GM18951 (cell line): ENCODE measurements around the gene KRTAP10-9.
"Not testable (repeated sequence)": the region's sequence is repeated elsewhere in the genome, so short reads cannot be mapped to it uniquely, and the experiment has no call there.

ENCODE experiments used
- POLR2A ChIP-seq: IDR thresholded peaks from 4 replicates; pipeline ENCODE4 v1.6.1; 2011; ENCODE audit warnings: mild to moderate bottlenecking; ENCODE audit not compliant: insufficient read length, insufficient read depth; ENCODE audit errors: extremely low read depth
- in situ Hi-C: fragments of 300-500 bp; cut with MboI; formaldehyde crosslinking; loops from one replicate; pipeline ENCODE4 v1.12.0; 2022; ENCODE audit warnings: low sequenced_read_pairs, mixed read lengths, inconsistent platforms; ENCODE audit not compliant: unreplicated experiment

The KRTAP10-9 gene

DNA sequence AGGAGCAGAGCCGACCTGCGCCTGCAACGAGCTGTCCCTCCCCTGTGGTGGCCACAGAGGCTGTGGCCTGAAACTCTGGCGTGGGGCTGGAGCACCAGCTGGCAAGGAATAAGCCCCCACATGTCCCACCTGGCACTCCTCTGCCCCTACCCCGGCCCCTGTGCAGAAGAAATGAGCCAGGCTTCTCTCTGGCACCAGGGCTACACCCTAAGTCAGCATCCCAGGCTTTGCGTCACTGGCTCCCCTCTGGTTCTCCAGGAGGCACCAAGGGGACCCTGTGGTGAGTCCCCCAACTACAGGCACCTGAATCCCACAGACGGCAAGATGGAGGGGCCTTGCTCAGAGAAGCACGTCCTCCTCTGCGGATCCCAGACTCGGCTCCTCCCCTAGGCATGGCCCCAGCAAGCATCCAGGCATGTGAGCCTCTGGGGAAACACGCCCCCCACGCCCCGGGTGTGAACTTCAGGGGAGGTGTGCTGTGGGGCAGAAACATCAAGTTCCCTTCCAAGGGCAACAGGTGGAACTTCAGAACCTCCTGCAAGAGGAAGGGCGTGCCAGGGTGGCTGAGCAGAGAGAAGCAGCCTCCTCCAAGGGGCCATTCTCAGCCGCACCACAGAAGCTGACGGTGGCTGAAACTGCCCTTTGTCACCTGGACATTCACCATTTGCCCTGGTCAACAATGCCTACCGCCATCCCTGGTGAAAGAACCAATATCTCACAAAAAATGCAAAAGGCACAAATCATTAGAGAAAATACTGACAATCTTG, 23.6 kb upstream of the KRTAP10-9 start:
- TF ChIP-seq POLR2A = no peak
- in situ Hi-C loops = no loop called here

DNA sequence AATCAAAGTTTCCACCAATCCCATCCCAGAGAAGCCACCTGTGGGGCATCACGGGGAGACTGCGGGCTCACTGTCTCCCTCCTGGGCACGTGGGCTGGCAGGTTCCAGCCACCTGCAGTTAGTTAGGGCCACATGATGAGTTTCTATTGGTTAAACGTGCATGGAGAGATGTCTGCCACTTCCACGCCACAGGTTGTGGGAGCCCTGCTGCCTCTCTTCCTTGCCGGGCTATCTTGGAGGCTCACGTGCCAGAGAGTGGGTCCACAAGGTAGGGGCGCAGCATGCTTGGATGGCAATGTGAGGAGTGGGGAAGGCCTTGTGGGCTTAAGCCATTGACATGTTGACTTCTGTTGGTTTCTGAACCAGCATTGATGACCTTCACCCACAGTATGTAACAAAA, 23.0 kb upstream of the KRTAP10-9 start:
- no peak for TF ChIP-seq POLR2A
- in situ Hi-C loops = no loop called here

DNA sequence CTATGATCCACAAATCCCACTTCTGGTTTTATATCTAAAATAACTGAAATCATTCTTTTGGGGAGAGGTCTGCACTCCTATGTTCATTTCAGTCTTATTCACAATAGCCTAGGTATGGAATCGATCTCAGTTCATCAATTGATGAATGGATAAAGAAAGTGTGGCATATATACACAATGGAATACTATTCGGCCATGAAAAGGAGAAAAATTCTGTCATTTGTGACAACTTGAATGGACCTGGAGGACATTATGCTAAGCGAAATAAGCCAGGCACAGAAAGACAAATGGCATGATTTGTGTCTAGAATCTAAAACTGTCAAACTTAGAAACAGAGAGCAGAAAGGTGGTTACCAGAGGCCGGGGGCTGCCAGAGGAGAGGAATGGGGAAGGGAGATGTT, 20.4 kb upstream of the KRTAP10-9 start:
- in situ Hi-C loops = no loop called here
- TF ChIP-seq POLR2A = no peak

DNA sequence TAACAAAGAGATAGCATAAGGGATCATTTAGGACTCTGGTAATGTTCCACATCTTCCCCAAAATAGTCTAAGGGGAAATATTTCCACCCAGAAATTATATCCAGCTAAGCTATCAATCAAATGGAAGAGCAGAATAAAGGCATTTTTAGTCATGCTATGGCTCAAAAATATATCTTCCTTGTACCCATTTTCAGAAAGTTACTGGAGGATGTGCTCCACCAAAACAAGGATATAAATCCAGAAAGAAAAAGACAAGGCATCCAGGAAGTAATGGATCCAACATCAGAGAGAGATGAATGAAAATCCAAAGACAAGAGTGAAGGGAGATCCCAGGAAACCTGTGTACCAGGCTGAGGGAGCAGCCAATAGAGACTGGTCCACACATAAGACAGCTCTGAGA, 17.7 kb upstream of the KRTAP10-9 start:
- in situ Hi-C loops = no loop called here

DNA sequence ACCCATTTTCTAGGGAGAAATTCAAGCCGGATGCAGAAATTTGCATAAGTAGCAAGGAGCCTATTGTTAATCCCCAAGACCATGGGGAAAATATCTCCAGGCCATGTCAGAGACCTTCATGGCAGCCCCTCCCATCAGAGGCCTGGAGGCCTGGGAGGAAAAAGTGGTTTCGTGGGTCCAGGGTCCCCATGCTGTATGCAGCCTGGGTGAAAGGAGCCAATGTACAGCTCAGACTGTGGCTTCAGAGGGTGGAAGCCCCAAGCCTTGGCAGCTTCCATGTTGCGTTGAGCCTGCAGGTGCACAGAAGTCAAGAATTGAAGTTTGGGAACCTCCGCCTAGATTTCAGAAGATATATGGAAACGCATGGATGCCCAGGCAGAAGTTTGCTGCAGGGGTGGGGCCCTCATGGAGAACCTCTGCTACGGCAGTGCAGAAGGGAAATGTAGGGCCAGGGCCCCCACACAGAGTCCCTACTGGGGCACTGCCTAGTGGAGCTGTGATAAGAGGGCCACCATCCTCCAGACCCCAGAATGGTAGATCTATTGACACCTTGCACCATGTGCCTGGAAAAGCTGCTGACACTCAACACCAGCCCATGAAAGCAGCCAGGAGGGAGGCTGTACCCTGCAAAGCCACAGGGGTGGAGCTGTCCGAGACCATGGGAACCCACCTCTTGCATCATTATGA, 16.6 kb upstream of the KRTAP10-9 start:
- in situ Hi-C loops = not testable (repeated sequence)

More for the DNA sequence above, 17.7 kb upstream of the KRTAP10-9 start:
- no peak for TF ChIP-seq POLR2A

DNA sequence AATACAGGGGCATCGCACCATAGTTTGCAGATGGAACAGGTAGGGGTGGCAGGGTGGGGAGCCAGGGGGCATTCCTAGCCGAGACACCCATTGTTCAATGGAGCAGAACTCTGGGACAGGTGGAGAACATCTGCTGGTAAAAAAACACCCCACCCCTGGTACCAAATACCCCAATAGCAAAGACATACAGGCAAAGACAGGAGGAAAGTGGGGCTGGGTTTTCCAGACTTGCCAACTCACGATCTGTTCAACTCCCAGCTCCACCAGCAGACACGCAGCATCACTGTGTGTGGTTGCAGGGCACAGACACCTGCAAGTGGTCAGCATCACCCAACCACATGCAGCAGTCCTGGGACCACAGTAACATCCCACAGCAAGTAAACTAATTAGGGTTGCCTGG, 15.3 kb upstream of the KRTAP10-9 start:
- no peak for TF ChIP-seq POLR2A
- in situ Hi-C loops = no loop called here

DNA sequence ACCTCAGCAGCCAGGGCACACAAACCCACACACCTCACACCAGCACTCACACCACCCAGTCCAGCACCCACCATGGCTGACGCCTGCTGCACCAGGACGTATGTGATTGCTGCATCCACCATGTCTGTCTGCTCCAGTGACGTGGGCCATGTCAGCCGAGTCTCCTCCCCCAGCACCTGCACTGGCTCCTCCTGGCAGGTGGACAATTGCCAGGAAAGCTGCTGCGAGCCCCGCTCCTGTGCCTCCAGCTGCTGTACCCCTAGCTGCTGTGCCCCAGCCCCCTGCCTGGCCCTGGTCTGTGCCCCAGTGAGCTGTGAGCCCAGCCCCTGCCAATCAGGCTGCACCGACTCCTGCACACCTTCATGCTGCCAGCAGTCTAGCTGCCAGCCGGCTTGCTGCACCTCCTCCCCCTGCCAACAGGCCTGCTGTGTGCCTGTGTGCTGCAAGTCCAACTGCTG, 14.8 kb upstream of the KRTAP10-9 start, which contains the start of gene KRTAP10-8:
Gene KRTAP10-8 (plus strand): TSS at position 51 of the 458 bp plus-strand sequence. CDS start 22 bp downstream, at position 73.
- no peak for TF ChIP-seq POLR2A
- in situ Hi-C loops = no loop called here

DNA sequence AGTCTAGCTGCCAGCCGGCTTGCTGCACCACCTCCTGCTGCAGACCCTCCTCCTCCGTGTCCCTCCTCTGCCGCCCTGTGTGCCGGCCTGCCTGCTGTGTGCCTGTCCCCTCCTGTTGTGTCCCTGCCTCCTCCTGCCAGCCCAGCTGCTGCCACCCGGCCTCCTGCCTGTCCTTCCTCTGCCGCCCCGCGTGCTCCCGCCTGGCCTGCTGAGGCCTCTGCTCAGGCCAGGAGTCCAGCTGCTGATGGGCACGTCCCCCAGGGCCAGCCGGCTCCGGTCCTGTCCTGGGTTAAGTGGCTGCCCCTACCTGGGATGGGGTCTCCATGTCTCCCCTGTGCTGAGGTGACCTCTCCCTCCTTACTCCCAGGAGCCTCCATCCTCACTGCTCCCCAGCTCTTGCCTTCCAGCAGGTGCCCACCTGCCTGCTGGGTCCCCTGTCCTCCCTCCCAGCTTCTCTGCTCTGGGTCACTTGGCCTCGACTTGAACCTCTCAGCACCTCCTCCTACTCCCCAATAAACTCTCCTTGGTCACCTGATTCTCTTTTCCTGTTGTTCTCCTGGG, 14.1 kb upstream of the KRTAP10-9 start:
- no peak for TF ChIP-seq POLR2A
- in situ Hi-C loops = no loop called here

DNA sequence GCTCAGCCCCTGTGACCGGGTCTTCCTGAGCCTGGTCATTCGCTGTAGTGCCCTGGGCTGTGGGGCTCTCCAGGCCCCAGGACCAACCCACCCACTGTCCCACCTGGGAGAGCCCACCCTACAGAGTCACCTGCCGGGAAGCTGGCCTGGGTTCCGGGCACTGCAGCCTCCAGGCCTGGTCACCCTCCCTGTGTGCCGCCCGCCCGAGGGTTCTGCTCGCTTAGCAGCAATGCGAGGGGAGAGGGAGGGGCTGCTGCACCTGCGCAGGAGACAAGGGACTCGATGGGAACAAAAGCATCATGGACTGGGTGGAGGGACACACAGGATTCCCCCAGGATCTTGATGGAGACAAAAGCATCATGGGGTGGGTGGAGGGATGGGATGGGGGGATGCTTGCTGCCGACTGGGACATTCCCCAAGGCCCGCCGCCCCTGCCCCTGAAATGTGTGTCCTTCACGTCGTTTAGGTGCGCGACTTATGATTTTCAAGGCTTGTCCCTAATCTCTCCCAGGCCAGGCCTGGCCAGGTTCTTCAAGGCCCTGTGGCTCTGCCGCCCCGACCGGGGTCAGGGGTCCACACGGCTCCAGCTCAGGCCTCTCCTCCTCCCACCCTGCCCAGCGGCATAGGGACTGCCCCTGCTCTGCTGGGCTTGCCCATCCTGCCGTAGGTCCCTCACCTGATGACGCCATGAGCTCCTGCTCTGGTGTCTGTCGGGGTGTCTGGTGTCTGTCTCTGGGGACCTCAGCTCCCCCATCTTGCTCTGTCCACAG, 13.3 kb upstream of the KRTAP10-9 start:
- in situ Hi-C loops = no loop called here
- TF ChIP-seq POLR2A = no peak

DNA sequence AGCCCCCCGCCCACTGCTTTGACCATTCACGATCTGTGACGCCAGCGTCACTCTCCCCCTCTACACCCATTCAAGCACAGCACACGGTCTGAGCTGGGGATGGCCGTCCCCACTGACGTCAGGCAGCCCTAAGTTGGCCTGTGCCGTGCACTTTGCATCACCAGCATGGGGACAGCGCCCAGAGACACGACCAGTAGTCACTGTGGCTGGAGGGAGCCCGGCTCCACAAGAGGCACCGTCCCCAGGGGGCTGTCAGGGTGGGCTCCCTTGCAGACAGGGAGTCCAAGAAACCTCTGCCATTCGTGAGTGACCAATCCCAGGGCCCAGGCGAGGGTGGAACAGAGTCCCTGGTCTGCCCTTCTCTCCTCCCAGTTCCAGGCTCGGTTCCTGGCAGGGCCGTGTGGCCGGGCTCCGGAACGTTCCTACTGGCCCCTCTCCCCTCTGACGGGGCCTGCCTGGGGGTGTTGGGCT, 12.7 kb upstream of the KRTAP10-9 start:
- in situ Hi-C loops = no loop called here
- TF ChIP-seq POLR2A = no peak

DNA sequence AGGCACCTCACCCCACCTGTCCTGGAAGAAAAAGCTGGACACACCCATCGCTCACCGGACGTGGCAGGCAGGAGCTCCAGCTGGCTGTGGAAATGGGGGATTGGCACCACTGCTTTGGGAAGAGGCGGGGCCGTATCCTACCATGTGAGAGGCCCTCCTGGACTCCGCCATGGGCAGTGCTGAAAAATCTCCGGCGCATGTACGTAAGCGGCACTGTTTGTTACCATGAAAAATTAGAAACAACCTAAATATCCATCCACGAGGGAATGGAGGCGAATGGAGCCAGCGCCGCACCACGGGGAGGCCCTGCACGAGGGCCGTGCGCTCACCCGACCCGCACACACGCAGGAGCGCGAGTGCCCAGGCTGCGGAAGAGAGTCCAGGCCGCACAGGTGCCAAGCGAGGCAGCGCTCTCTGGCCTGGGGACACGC, 11.9 kb upstream of the KRTAP10-9 start:
- no peak for TF ChIP-seq POLR2A
- in situ Hi-C loops = no loop called here

DNA sequence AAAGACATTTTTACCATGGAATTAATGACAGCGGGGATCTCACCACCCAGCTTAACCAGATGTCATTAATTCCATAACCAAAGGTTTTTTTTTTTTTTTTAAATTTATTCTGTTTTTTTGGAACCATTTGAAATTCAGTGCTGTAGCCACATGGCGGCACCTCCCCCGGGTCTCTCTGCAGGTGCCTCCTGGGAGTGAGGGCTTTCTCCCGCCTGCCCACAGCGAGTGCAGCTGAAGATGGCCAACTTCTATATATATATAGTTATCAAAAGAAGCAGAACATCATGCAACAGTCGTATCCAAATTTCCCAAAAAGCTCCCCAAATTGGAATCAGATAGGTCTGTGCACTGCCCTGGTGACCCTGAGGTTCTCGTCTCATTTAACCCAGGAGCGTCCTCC, 11.4 kb upstream of the KRTAP10-9 start:
- in situ Hi-C loops = no loop called here
- no peak for TF ChIP-seq POLR2A
